ENCODE results near the gene RNF130.
"Not testable (repeated sequence)": the region's sequence is repeated elsewhere in the genome, so short reads cannot be mapped to it uniquely, and the experiment has no call there.

RNF130 gene

DNA sequence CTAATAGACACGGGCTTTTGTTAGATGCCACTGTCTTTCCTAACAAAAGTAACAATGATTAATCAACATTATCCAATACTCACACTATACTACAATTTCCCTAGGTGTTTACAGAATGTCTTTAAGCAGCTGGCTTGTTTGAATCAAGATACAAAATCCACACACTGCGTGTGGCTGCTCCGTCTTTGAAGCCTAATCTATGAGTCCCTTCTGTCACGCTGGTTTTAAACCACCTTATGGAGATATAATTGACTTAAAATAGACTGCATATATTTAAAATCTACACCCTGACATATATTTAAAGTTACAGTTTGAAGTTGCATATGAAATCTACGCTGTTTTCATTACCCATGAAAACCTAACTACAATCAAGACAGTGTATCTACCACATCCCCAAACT, 89.9 kb downstream of the RNF130 start:
- DNase-seq (ENCODE audit: insufficient read length, low spot score) (no peak), FAIRE-seq (no peak)

DNA sequence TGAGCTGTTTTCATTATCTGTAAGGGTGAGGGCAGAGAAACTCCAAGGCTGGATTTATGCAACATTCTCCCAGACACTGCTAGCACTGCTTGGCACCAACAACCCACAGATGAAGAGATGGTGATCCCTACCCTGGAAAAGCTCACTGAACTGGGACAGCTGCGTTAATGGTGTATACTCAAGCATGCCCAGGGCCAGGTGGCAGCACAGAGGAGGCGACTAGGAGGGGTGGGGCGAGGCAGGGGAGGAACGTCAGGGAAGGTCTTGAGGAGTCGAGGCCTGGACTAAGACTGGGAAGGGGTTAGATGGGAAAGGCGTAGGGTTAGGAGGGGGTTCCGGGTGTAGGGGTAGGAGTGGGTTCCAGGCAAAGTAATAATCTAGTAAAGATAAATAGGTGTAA, 90.8 kb downstream of the RNF130 start:
- FAIRE-seq, result no peak
- DNase-seq (ENCODE audit: insufficient read length, low spot score), result no peak

DNA sequence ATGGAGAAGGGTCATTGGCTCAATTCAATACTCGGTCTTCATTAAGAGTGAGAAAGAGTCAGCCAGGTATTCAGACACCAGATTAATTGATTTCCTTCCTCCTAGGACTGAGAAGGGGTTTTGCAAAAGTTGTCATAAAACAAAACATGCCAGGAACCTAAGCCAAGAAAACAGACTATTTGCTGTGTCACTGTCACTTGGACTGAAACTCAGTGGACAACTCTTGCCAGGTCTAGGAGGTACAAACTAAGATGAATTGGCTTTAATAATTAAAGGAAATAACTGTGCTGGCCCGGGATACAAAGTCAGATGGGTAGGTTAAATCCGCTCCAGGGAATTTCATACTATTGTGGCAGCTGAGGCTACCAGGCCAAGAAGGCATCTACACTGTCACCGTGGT, 92.8 kb downstream of the RNF130 start:
- FAIRE-seq (no peak), DNase-seq (ENCODE audit: insufficient read length, low spot score) (no peak)

DNA sequence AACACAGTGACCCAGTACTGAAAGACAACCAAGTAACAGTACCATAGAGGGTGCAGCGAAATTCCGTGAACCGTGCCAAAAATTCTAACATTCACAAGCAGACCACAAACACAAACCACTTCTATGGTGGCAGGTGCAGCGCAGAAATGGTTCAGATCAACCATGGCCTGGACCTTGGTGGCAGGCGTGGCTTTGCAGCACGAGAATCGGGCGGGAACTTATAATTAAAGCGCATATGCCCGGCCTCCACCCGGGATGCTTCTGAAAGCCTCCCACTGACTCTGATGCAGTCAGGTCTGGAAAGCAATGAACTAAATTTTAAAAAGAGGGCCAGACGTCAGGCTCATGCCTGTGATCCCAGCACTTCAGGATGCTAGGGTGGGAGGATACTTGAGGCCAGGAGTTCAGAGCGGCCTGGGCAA, 95.8 kb downstream of the RNF130 start:
- FAIRE-seq (no peak), DNase-seq (ENCODE audit: insufficient read length, low spot score) (no peak)

DNA sequence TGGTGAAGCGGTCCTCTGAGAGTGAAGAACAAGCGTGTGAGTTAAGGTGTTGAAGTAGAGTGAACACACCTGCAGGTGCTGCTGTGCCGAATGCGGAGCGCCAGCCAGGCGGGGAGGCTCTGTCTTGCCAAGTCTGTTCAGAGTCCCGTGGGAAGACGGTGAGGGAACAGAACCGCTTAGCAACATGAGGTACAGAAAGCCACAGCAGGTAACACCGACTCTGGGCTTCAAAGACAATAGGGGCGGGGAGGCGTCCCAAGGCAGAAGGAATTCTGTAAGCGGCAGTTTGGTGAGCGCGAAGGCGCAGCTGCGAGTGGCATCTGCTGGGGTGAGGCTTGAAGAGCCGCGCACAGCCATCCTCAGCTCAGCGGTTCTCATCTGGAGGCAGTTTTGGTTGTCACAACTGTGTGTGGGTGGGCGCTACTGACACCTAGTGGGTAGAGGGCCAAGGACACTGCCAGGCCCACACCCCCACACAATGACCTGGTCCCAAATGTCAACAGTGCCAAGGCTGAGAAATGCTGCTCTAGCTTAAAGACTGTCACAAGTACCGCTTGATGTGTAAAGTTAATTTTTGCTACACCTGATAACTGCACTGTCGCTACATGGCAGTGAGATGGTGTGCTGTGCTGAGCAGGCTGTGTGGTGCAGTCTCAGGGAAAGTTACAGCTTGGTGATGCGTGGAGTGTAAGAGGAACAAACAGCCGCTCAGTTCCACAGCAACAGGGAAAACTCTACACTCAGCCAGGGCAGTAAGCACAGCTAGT, 96.4 kb downstream of the RNF130 start:
- DNase-seq (ENCODE audit: insufficient read length, low spot score) (peak; percentile 23), FAIRE-seq (peak; percentile 57)

DNA sequence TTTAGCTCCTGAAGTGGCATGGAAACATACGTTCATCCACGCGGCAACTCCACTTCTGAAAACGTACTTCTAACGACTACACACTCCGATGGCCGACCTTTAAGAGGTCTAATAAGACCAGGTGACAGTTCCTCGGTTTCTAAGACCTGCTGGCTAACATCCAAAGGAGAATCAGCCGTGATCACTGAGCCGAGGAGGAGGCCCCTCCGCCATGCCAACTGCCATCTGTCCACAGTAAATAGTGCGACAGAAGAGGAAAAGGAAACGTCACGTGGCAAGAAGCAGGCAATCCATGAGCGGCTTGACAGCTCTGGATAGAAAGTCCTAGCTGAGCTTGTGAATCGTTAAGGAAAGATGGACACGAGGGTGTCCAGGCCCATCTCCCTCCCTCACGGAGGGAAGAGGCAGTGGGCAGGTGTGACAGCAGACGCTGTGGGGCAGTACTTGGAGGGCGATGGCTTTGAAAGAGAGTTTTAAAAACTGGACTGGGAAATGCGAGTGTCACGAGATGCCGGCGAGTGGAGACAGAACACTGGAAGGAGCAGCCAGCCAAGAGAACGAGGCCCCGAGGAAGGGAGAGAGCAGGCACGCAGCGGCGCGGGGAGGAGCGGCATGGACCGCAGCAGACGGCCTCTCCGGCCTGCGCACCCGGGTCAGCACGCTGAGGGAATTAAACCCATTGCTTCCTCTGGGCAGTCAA, 97.2 kb downstream of the RNF130 start:
- FAIRE-seq (no peak), DNase-seq (ENCODE audit: insufficient read length, low spot score) (no peak)

DNA sequence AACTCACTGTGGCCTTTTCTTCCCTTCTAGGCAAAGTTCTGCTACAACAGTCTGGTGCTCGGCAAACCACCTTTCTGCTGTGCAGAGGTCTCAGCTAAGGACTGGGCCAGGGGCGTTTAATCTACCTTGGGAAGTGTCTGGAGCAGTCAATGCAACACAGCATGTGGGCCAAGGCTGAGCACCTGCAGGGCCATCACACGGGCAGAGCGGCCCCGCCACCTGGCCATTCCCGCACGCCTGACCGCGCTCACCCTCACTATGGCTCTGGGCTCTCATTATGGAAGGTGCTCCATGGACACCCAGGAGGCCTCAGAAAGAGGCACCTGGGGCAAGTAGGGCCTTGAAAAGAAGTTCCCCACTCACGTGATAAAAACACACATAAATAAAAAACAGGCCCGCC, 98.2 kb downstream of the RNF130 start:
- FAIRE-seq, result no peak
- DNase-seq (ENCODE audit: insufficient read length, low spot score), result no peak

DNA sequence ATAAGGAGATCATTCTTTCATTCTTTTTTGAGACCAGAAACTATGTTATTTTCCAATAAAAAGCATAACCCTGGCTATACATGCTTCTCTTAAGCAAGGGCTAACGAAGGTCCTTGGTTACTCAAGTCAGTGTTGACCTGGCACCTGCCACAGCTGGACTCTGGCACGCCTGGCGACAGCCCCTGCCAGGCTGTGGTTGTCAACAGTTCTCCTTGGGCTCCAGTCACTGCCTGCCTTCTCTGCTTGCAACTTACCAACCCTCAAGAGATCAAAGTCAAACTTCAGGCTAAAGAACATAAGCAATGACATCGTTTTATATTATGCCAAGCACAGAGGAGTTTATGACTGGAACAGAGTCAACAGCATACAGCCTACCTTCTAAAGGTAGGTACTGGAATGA, 102.4 kb downstream of the RNF130 start:
- no peak for FAIRE-seq

DNA sequence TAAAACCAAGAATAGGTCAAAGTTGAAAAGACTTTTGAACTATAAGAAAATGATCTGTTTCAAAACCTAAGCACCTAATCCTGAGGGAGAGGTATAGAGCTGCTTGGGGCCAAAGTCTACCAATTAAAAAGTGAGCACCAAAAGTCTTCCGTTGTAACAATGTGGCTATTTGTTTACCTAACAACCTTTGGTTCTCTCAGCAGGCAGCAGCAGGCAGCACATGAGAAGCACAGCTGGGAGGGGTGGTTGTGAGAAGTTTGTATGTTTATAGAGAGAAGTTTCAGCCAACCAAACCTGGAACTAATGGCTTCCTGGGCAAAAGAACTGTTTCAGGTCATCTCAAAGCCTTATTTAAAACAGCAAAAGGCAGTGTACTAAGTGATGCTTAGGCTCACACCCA, 104.1 kb downstream of the RNF130 start:
- FAIRE-seq, result no peak
- DNase-seq (ENCODE audit: insufficient read length, low spot score), result no peak

More for the DNA sequence above, 102.4 kb downstream of the RNF130 start:
- DNase-seq (ENCODE audit: insufficient read length, low spot score), result no peak

DNA sequence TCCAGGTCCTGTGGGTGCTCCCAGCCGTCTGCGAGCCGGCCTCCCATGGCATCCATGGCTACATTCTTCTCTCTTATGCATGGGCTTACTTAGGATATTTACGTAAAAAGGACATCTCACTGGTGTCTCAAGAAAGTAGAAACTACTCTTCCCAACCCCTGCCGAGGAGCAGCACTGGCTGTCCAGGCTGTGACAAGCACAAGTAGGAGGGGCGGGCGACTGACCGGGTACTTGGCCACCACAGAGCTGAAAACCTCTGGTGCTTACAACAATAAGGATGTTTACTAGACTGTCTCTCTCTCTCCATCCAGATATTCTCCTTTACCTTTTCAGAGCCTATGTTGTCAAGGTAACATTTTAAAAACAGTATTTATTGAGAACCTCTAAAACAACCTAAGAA, 107.5 kb downstream of the RNF130 start:
- no peak for DNase-seq (ENCODE audit: insufficient read length, low spot score)
- no peak for FAIRE-seq

DNA sequence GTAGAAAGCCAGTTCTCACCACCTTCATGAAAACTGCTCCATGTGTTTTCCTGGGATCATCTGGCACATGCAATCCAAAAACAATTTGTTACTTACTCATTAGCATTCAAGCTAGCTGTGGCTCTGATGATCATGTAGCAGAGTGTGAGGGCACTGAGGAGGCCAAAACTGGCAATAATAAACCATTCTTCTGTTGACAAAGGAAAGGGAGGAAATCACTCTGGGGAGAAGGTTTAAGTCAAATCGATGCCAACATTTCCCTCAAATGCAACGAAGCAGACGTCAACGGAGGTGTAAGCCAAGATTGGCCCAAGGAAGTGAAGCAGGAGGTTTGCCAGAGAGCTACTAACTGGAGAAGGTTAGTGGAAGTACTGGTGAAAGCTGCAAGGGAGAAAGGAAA, 108.2 kb downstream of the RNF130 start:
- FAIRE-seq, result no peak
- DNase-seq (ENCODE audit: insufficient read length, low spot score), result no peak

DNA sequence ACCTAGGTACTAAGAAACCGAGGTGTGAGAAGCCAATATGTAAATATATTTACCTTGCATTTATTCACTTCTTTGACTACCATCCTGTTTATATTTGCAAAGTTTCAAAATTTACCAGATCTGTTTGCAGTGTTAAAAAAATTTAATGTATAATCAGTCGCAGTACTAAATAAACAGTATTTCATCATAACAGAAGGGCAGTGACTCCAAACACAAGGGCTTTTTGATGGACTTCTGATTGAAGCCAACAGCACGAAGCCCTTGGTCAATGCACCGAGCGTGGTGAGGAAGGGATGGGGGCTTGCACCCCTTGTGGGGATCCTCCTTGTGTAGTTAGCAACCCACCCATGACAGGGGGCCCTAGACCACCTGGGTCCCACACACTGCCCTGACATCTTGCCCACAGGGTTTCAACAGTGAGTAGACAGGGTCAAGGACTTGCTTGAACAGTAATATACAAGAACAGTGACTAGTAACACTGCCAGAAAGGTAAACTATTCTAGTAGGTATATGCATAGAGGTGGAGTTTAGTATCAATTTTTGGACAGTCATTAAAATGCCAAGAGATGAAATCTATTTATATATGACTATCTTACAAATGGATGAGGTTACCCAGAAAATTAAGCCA, 111.2 kb downstream of the RNF130 start:
- DNase-seq (ENCODE audit: insufficient read length, low spot score), result no peak
- no peak for FAIRE-seq

DNA sequence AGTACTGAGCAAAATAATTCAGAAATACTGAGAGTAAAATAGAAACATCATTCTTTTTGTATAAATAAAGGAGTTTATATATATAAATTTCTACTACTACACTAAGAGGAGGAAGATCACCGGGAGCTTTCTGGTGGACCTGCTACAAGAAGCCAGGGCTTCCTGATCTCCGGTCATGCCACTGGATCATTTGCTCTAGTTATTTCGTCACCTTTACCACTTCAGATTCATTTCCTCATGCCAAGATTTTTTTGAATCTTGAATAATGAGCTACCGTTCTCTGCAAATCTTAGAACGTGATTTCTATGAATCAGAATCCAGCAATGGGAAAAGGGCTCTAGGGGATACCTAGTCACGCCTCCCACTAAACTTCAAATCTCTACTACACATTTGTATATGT, 111.9 kb downstream of the RNF130 start:
- FAIRE-seq, result no peak
- no peak for DNase-seq (ENCODE audit: insufficient read length, low spot score)

DNA sequence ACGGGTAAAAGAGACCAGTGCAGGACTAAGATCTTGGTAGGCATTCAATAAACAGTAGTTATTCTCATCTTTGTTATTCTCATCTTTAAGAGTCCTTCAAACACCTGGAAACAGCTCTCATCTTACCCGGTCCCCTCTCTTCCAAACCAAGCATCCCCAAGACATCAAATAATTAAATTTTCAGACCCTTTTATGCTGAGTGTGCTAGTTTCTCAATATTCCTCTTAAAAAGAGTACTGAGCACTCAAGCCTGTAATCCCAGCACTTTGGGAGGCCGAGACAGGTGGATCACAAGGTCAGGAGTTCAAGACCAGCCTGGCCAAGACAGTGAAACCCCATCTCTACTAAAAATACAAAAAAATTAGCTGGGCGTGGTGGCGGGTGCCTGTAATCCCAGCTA, 112.4 kb downstream of the RNF130 start:
- not testable (repeated sequence) for FAIRE-seq; DNase-seq (ENCODE audit: insufficient read length, low spot score)

DNA sequence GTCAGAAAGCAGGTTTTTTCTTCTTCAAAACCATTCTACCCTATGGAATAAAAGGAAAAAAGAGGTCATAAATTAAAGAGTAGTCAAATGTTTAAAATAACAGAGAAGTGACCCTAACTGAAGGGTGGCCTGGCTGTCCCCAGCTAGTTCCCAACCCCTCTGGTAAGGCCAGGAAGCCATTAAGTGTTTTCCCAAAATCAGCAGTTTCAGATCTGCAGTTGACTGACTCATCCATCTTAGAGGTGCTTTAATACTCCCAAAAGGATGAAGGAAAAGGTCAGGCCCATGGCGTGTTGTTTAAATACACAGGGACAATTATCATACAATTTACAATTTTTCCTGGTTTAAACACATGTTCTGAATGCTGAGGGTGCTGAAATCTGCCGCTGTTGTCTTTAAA, 115.9 kb downstream of the RNF130 start:
- DNase-seq (ENCODE audit: insufficient read length, low spot score) (no peak), FAIRE-seq (no peak)

DNA sequence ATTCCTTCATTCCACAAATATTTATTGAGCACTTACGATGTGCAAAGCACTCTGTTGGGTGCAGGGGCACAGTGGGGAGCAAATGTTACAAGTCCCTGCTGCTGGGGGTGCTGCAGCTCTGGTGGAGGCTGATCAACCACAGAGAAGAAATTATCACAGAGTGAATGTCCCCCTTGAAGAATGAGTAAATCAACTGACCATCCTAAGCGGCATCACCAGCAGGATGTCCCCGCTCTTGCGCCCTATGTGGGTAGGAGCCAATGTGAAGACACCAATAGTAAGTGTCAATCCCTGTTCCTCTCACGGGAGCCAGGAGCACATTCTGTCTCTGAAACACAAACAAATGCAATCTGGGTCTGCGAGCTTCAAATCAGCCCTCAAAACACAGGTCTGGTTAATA, 116.5 kb downstream of the RNF130 start:
- DNase-seq (ENCODE audit: insufficient read length, low spot score) (no peak), FAIRE-seq (no peak)

DNA sequence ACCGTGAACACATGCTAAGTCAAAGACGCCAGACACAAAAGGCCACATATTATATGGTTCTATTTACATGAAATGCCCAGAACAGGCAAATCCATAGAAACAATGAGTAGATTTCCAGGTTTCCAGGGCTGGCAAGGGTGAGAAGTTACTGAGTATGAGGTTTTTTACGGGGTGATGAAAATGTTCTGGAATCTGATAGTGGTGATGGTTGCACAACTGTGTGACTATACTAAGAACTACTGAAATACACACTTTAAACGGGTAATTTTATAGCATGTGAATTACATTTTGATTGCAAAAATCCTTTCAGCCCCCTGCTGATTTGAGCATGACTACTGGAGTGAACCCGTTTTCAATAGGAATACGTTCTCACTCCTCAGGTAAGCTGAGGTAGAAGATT, 117.1 kb downstream of the RNF130 start:
- FAIRE-seq (no peak), DNase-seq (ENCODE audit: insufficient read length, low spot score) (no peak)

DNA sequence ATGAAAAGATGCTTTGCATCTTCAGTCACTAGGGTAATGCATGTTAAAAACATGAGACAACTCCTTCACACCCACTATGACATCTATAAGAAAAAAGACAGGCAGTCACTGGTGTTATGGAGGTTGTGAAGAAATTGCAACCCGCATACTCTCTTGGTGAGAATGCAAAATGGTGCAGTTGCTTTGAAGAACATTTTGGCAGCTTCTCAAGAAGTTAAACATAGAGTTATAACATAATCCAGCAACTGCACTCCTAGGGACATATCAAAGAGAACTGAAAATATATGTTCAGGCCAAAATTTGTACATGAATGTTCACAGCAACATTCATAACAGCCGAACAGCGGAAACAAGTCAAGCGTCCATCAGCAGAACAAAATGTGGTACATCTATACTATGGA, 117.6 kb downstream of the RNF130 start:
- DNase-seq (ENCODE audit: insufficient read length, low spot score), result no peak
- FAIRE-seq, result no peak

DNA sequence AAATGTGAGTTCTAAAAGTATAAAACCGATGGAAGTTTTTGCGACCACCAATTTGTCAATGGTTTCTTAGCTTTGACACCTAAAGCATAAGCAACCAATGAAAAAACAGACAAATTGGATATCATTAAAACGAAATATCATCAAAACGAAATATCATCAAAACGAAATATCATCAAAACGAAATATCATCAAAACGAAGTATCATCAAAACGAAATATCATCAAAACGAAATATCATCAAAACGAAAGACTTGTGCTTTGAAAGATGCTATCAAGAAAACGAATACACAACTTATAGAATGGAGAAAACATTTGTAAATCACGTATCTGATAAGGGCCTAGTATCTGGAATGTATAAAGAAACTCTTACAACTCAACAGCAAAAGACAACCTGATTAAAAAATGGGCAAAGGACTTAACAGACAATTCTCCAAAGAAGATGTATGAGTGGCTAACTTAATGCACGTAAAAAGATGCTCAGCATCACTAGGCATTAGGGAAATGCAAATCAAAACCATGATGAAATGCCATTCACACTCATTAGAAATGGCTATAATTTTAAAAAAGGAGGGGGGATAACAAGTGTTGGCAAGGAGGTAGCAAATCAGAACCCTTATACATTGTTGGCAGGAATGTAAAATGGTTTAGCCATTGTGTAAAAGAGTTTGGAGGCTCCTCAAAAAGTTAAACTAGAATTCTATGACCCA, 134.4 kb downstream of the RNF130 start:
- DNase-seq (ENCODE audit: insufficient read length, low spot score) (no peak), FAIRE-seq (no peak)

DNA sequence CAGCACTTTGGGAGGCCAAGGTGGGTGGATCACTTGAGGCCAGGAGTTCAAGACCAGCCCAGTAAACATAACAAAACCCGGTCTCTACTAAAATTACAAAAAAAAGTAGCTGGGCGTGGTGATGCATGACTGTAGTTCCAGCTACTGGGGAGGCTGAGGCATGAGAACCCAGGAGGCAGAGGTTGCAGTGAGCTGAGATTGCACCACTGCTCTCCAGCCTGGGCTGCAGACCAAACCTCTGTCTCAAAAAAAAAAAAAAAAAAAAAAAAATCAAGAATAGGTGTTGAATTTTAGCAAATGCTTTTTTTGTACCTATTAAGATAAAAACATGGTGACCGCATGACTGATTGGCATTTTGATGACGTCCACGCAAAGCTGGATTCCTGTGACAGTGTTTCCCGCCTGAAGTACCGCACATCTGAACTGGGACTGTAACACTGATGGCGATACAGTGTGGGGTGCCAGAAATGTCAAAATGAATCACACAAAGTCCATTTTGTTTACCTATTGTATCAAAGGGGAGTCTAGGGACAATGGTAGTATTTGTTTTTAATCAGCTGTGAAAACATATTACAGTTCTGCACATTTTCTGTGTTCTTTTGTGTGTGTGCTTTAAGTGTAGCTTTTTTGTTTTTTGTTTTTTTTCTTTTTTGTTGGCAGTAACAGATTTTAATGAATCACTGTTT, 140.6 kb downstream of the RNF130 start:
- FAIRE-seq (no peak), DNase-seq (ENCODE audit: insufficient read length, low spot score) (no peak)

DNA sequence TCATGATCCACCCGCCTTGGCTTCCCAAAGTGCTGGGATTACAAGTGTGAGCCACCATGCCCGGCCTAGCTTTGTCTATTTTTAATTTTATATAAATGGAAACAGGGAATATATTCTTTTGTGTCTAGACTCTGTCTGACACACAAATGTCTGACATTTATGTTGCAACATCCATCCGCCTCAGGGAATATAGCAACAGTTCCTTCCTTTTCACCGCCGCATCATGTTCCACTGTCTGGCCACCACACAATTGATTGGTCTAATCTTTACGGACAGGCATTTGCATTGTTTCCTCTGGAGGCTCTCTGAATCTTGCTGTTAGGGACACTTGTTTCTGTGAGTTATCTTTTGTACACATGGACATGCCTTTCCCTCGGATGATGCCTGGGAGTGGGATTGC, 143.7 kb downstream of the RNF130 start:
- no peak for DNase-seq (ENCODE audit: insufficient read length, low spot score)
- FAIRE-seq, result no peak
